Caco-2 (cell line): ENCODE measurements around the gene KDM4C. TPM values are rescaled to one million over a fixed set of nuclear protein-coding genes. Genes with fewer than 3 reads are reported as not detected.

Source experiments
- BruUV-seq: library from RNA; stranded (reverse); fragments of 400-500 nt; replicated peaks from 2 replicates; lab custom pipeline; 2021; lab: Mats Ljungman, UMichigan
- CTCF ChIA-PET: fragments of 300-600 bp; sonication (Branson Sonifier 250); formaldehyde crosslinking; loops from one replicate; lab custom pipeline; 2022; ENCODE audit warnings: antibody characterized with exemption; lab: Charles Lee
- POLR2A ChIA-PET: fragments of 300-600 bp; sonication (Branson Sonifier 250); formaldehyde crosslinking; loops from one replicate; lab custom pipeline; 2022; ENCODE audit warnings: antibody characterized with exemption; lab: Charles Lee
- DNase-seq, 2 experiments: peaks; one replicate each; pipeline versions ENCODE4 v3.0.0 to v3.0.0-alpha.2; 2020 to 2022
- H3K27me3 ChIP-seq: replicated peaks from 2 replicates; pipeline ENCODE4 v1.6.0; 2011; ENCODE audit warnings: low read length; ENCODE audit not compliant: control insufficient read depth, insufficient read depth
- H3K36me3 ChIP-seq: 2 replicates; pipeline ENCODE4 v1.5.1; 2011; ENCODE audit warnings: low read length; ENCODE audit not compliant: control insufficient read depth, insufficient read depth
- H3K4me1 ChIP-seq: fragments of 250-450 bp; sonication (Bioruptor Pico); 2 replicates; pipeline ENCODE4 v1.5.1; 2020; ENCODE audit warnings: mild to moderate bottlenecking
- H3K4me3 ChIP-seq: 2 replicates; pipeline ENCODE4 v1.5.1; 2011; ENCODE audit warnings: low read depth, mild to moderate bottlenecking, control low read depth, low read length
- H3K9me3 ChIP-seq: fragments of 250-450 bp; sonication (Bioruptor Pico); 2 replicates; pipeline ENCODE4 v1.5.1; 2020; ENCODE audit warnings: mild to moderate bottlenecking, moderate library complexity
- H3K27ac Mint-ChIP-seq: one replicate; pipeline ENCODE4 v1.8.0; 2022; ENCODE audit warnings: mixed read lengths; ENCODE audit not compliant: unreplicated experiment
- H3K27me3 Mint-ChIP-seq: one replicate; pipeline ENCODE4 v1.8.0; 2022; ENCODE audit warnings: mixed read lengths; ENCODE audit not compliant: insufficient read depth, unreplicated experiment
- H3K36me3 Mint-ChIP-seq: one replicate; pipeline ENCODE4 v1.8.0; 2022; ENCODE audit warnings: mild to moderate bottlenecking, mixed read lengths; ENCODE audit not compliant: insufficient read depth, unreplicated experiment
- H3K4me1 Mint-ChIP-seq: one replicate; pipeline ENCODE4 v1.8.0; 2022; ENCODE audit warnings: low read depth, mixed read lengths; ENCODE audit not compliant: unreplicated experiment
- H3K4me3 Mint-ChIP-seq: one replicate; pipeline ENCODE4 v1.8.0; 2022; ENCODE audit warnings: mild to moderate bottlenecking, moderate library complexity, mixed read lengths; ENCODE audit not compliant: unreplicated experiment
- H3K9me3 Mint-ChIP-seq: one replicate; pipeline ENCODE4 v1.8.0; 2022; ENCODE audit warnings: mixed read lengths; ENCODE audit not compliant: unreplicated experiment
- CTCF ChIP-seq, 2 experiments: fragments of 200-600 bp in 1 of 2; IDR thresholded peaks; 1 replicate in 1 of 2; 2 replicates in 1 of 2; pipeline versions ENCODE4 v1.5.1 to v1.8.0; 2011 to 2022; ENCODE audit warnings: antibody characterized with exemption in 1 of 2, control low read depth in 1 of 2, inconsistent platforms in 1 of 2, low read depth in 1 of 2, low read length in 1 of 2, mild to moderate bottlenecking in 1 of 2, moderate library complexity in 1 of 2; ENCODE audit not compliant: insufficient read depth in 1 of 2, severe bottlenecking in 1 of 2, unreplicated experiment in 1 of 2
- intact Hi-C: fragments of 100-400 bp; cut with micrococcal nuclease; formaldehyde crosslinking; loops from one replicate; pipeline ENCODE4 v1.10.0; 2022; ENCODE audit not compliant: unreplicated experiment
- total RNA-seq: library from RNA; stranded (reverse); gene quantifications from 2 replicates; pipeline ENCODE4 v1.2.3, GENCODE V29; 2022

Gene KDM4C
- total RNA-seq, 1 experiment from 2014 or later = 40.3 TPM

GRCh38 chr9:7067169-7067568 lies 309.4 kb downstream of the KDM4C start:
- BruUV-seq = no TSS peak
- Mint-ChIP-seq H3K4me3 (no peak overlapping the region), H3K27ac (no peak overlapping the region), H3K9me3 (no peaks in the 10 kb centered on the region), H3K27me3 (no peaks in the 10 kb centered on the region), H3K4me1 (no peaks in the 10 kb centered on the region), H3K36me3 (peaks cover 4% of the 10 kb centered on the region)
- ChIA-PET POLR2A (no interaction called here), CTCF (no interaction called here)
- Histone ChIP-seq H3K27me3 (no peaks in the 10 kb centered on the region), H3K4me3 (no peak overlapping the region), H3K36me3 (no peaks in the 10 kb centered on the region), H3K9me3 (no peaks in the 10 kb centered on the region), H3K4me1 (no peaks in the 10 kb centered on the region)
- intact Hi-C loops = no loop called here
- DNase-seq = no peak
- TF ChIP-seq CTCF (IDR thresholded peaks at IDR 0.05; ENCODE audit: insufficient read depth in 1 of 2, low read depth in 1 of 2, low read length in 1 of 2, severe bottlenecking in 1 of 2, unreplicated experiment in 1 of 2) = no peak

DNA sequence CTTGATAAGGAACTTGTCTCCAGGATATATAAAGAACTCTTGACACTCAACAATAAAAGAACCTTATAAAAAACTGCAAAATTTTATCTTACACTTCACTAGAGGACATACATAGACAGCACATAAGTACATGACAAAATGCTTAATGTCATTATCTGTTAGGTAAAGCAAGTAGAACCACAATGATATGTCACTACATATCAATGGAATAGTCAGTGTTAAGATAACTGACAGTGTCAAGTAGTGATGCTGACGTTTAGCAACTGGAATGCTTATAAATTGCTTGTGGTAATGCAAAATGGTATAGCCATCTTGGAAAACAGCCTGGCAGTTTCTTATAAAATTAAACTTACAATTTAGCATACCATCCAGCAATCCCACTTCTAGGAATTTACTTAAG lies 314.1 kb downstream of the KDM4C start:
- POLR2A ChIA-PET = no interaction called here
- H3K36me3 Mint-ChIP-seq = peaks cover 16% of the 10 kb centered on the region
- H3K4me3 Mint-ChIP-seq = no peak overlapping the region

DNA sequence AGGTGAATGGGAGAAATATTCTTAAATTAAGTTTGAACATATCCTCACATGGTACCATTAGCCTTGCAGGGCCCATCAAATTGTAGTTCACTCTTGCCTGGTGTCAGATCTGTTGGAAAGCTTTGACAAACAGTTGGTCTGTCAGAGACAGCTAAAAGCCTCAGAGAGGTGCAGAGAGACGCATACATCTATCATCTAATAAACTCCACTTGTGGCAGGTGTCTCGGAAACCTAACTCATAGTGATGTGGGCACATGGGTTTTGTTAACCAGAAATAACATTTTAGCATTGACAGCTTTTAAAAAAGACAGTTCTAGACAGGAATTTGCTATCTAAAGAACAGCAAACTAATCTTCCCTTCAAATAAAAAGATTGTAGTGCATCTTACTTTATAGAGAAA lies 315.9 kb downstream of the KDM4C start:
- no peaks in the 10 kb centered on the region for H3K9me3 ChIP-seq
- H3K36me3 ChIP-seq = no peaks in the 10 kb centered on the region
- TF ChIP-seq CTCF (IDR thresholded peaks at IDR 0.05; ENCODE audit: insufficient read depth in 1 of 2, low read depth in 1 of 2, low read length in 1 of 2, severe bottlenecking in 1 of 2, unreplicated experiment in 1 of 2) = no peak
- ChIA-PET POLR2A (no interaction called here), CTCF (interaction anchor here (0.7 kb wide), 1 partner anchor 161 kb away, joined by 3 read pairs; no protein-coding TSS in a partner anchor)
- H3K27me3 ChIP-seq = no peaks in the 10 kb centered on the region
- H3K36me3 Mint-ChIP-seq = peaks cover 17% of the 10 kb centered on the region
- H3K9me3 Mint-ChIP-seq = no peaks in the 10 kb centered on the region
- H3K4me1 ChIP-seq = no peaks in the 10 kb centered on the region
- DNase-seq = no peak
- no peaks in the 10 kb centered on the region for H3K4me1 Mint-ChIP-seq
- no peak overlapping the region for H3K4me3 Mint-ChIP-seq
- no TSS peak for BruUV-seq
- no peak overlapping the region for H3K27ac Mint-ChIP-seq
- H3K4me3 ChIP-seq = no peak overlapping the region
- no peaks in the 10 kb centered on the region for H3K27me3 Mint-ChIP-seq
- intact Hi-C loops = no loop called here

More for the DNA sequence above, 314.1 kb downstream of the KDM4C start:
- no peaks in the 10 kb centered on the region for H3K4me1 Mint-ChIP-seq
- H3K9me3 Mint-ChIP-seq = no peaks in the 10 kb centered on the region
- no peaks in the 10 kb centered on the region for H3K27me3 ChIP-seq
- no TSS peak for BruUV-seq
- CTCF ChIA-PET = no interaction called here
- no peak for DNase-seq
- H3K36me3 ChIP-seq = no peaks in the 10 kb centered on the region
- no peaks in the 10 kb centered on the region for H3K27me3 Mint-ChIP-seq
- H3K4me3 ChIP-seq = no peak overlapping the region
- no peaks in the 10 kb centered on the region for H3K9me3 ChIP-seq
- no peak overlapping the region for H3K27ac Mint-ChIP-seq
- no peaks in the 10 kb centered on the region for H3K4me1 ChIP-seq
- intact Hi-C loops = no loop called here
- TF ChIP-seq CTCF (IDR thresholded peaks at IDR 0.05; ENCODE audit: insufficient read depth in 1 of 2, low read depth in 1 of 2, low read length in 1 of 2, severe bottlenecking in 1 of 2, unreplicated experiment in 1 of 2) = no peak
